CD14-positive monocyte (primary cell): ENCODE measurements around the gene FH. TPM values are rescaled to one million over a fixed set of nuclear protein-coding genes. Genes with fewer than 3 reads are reported as not detected.

ENCODE experiments used
- DNase-seq, 3 donors: peaks; one replicate each; pipeline ENCODE4 v3.0.0-alpha.2; 2011 to 2022
- H2AFZ ChIP-seq: 2 replicates; pipeline ENCODE4 v1.6.0; 2012; ENCODE audit warnings: mild to moderate bottlenecking, low read depth, low read length, inconsistent platforms; ENCODE audit not compliant: insufficient read depth, poor library complexity, severe bottlenecking
- H3K27ac ChIP-seq, 2 donors: 1 replicate in 1 of 2; 2 replicates in 1 of 2; pipeline ENCODE4 v1.5.1; 2012 to 2013; ENCODE audit warnings: low read length in 2 of 2, control low read depth in 1 of 2, inconsistent platforms in 1 of 2, low read depth in 1 of 2, mild to moderate bottlenecking in 1 of 2
- H3K27me3 ChIP-seq, 2 donors: one replicate each; pipeline versions ENCODE4 v1.6.0 to v1.6.1; 2011 to 2013; ENCODE audit warnings: low read length in 2 of 2; ENCODE audit not compliant: control insufficient read depth in 2 of 2, insufficient read depth in 2 of 2
- H3K36me3 ChIP-seq, 2 donors: replicated peaks in 1 of 2; 1 replicate in 1 of 2; 2 replicates in 1 of 2; pipeline versions ENCODE4 v1.5.1 to v1.6.1; 2012 to 2013; ENCODE audit warnings: low read length in 2 of 2, control low read depth in 1 of 2, inconsistent platforms in 1 of 2, mild to moderate bottlenecking in 1 of 2; ENCODE audit not compliant: insufficient read depth in 2 of 2, control insufficient read depth in 1 of 2
- H3K4me1 ChIP-seq, 2 donors: 1 replicate in 1 of 2; 2 replicates in 1 of 2; pipeline versions ENCODE4 v1.5.1 to v1.6.1; 2012 to 2013; ENCODE audit warnings: low read length in 2 of 2, control low read depth in 1 of 2, inconsistent platforms in 1 of 2, mild to moderate bottlenecking in 1 of 2, moderate library complexity in 1 of 2; ENCODE audit not compliant: insufficient read depth in 2 of 2, control insufficient read depth in 1 of 2
- H3K4me2 ChIP-seq: replicated peaks from 2 replicates; pipeline ENCODE3; 2012; ENCODE audit warnings: low read length, moderate library complexity, mild to moderate bottlenecking; ENCODE audit not compliant: poor library complexity, severe bottlenecking; ENCODE audit errors: extremely low read depth
- H3K4me3 ChIP-seq, 3 experiments: fragments of 200-600 bp in 1 of 3; sonication (generic) in 1 of 3; replicated peaks in 1 of 3; 1 replicate in 2 of 3; 2 replicates in 1 of 3; pipeline ENCODE4 v1.5.1; 2011 to 2013; ENCODE audit warnings: low read length in 3 of 3, mild to moderate bottlenecking in 3 of 3, control low read depth in 2 of 3, low read depth in 2 of 3, inconsistent platforms in 1 of 3, moderate library complexity in 1 of 3
- H3K79me2 ChIP-seq: 2 replicates; pipeline ENCODE4 v1.6.0; 2012; ENCODE audit warnings: mild to moderate bottlenecking, control low read depth, inconsistent platforms, low read length, moderate library complexity; ENCODE audit not compliant: insufficient read depth
- H3K9ac ChIP-seq: 2 replicates; pipeline ENCODE4 v1.6.0; 2017; ENCODE audit warnings: low read length, mild to moderate bottlenecking; ENCODE audit not compliant: insufficient read depth, poor library complexity, severe bottlenecking
- H3K9me3 ChIP-seq, 2 donors: replicated peaks in 1 of 2; 1 replicate in 1 of 2; 2 replicates in 1 of 2; pipeline versions ENCODE4 v1.5.1 to v1.6.1; 2012 to 2013; ENCODE audit warnings: low read length in 2 of 2, control low read depth in 1 of 2; ENCODE audit not compliant: control insufficient read depth in 1 of 2, insufficient read depth in 1 of 2
- H4K20me1 ChIP-seq: 2 replicates; pipeline ENCODE4 v1.6.0; 2012; ENCODE audit warnings: mild to moderate bottlenecking, low read length, control low read depth, moderate library complexity; ENCODE audit not compliant: insufficient read depth
- H3K27ac Mint-ChIP-seq, 7 donors: one replicate each; pipeline ENCODE4 v1.8.0; 2020; ENCODE audit warnings: mild to moderate bottlenecking in 7 of 7, mixed read lengths in 7 of 7, moderate library complexity in 6 of 7, inconsistent platforms in 2 of 7
- H3K27me3 Mint-ChIP-seq, 3 donors: one replicate each; pipeline ENCODE4 v1.8.0; 2021 to 2022; ENCODE audit warnings: low read depth in 3 of 3, mild to moderate bottlenecking in 3 of 3, mixed read lengths in 3 of 3, moderate library complexity in 3 of 3, inconsistent platforms in 1 of 3
- H3K36me3 Mint-ChIP-seq, 2 donors: one replicate each; pipeline ENCODE4 v1.8.0; 2020; ENCODE audit warnings: mixed read lengths in 2 of 2, inconsistent platforms in 1 of 2, mild to moderate bottlenecking in 1 of 2
- H3K4me1 Mint-ChIP-seq: one replicate; pipeline ENCODE4 v1.8.0; 2020; ENCODE audit warnings: mild to moderate bottlenecking, mixed read lengths
- H3K4me3 Mint-ChIP-seq, 2 donors: one replicate each; pipeline ENCODE4 v1.8.0; 2020; ENCODE audit warnings: mild to moderate bottlenecking in 2 of 2, mixed read lengths in 2 of 2, moderate library complexity in 1 of 2
- H3K9me3 Mint-ChIP-seq, 7 donors: one replicate each; pipeline ENCODE4 v1.8.0; 2020 to 2022; ENCODE audit warnings: mixed read lengths in 7 of 7, mild to moderate bottlenecking in 6 of 7, moderate library complexity in 6 of 7, inconsistent platforms in 2 of 7
- CTCF ChIP-seq: fragments of 200-600 bp; IDR thresholded peaks from one replicate; pipeline ENCODE4 v1.8.0; 2022; ENCODE audit warnings: antibody characterized with exemption, mild to moderate bottlenecking
- WGBS: methylation state at CpG from one replicate; pipeline ENCODE4 v1.1.5; 2013; ENCODE audit warnings: missing lambda C conversion rate; ENCODE audit not compliant: insufficient coverage; 5-methylcytosine and 5-hydroxymethylcytosine counted together
- intact Hi-C, 2 donors: fragments of 100-400 bp; cut with micrococcal nuclease; formaldehyde crosslinking; loops; one replicate each; pipeline versions ENCODE4 v1.15.0 to v1.15.1; 2023
- polyA plus RNA-seq, 3 donors: library from polyadenylated mRNA; depleted of rRNA in 1 of 3; unstranded in 2 of 3; stranded (reverse) in 1 of 3; fragments of 300-500 nt in 2 of 3; fragments of >200 nt in 1 of 3; fragmentation: Illumina TruSeq in 2 of 3; gene quantifications; 1 replicate in 2 of 3; 2 replicates in 1 of 3; pipeline ENCODE4 v1.2.3, GENCODE V29; 2012 to 2021

The FH gene
- polyA plus RNA-seq, 3 donors: 21.1 to 34.9 (median 32.5) TPM

GRCh38 chr1:241475671-241476070 lies 43.9 kb downstream of the FH start:
- intact Hi-C loops: no loop called here
- no peak overlapping the region for H3K4me2 ChIP-seq

GRCh38 chr1:241473026-241473425 lies 46.5 kb downstream of the FH start:
- WGBS: 78% methylated on average over 1 of the region's 1 CpG
- H3K36me3 Mint-ChIP-seq: no peaks in the 10 kb centered on the region
- H3K4me3 Mint-ChIP-seq: no peak overlapping the region
- DNase-seq: no peak
- no peak overlapping the region for H3K4me2 ChIP-seq
- H3K27me3 Mint-ChIP-seq: peaks cover 0 to 5% (median 2%) of the 10 kb centered on the region in 3 donors
- H3K79me2 ChIP-seq: no peaks in the 10 kb centered on the region
- no peak for TF ChIP-seq CTCF
- H3K4me3 ChIP-seq: no peak overlapping the region
- no peak overlapping the region for H3K27ac ChIP-seq
- no peak overlapping the region for H3K27ac Mint-ChIP-seq
- H3K27me3 ChIP-seq: peaks cover 0 to 3% of the 10 kb centered on the region in 2 donors
- H4K20me1 ChIP-seq: no peaks in the 10 kb centered on the region
- H3K4me1 Mint-ChIP-seq: no peaks in the 10 kb centered on the region
- no peaks in the 10 kb centered on the region for H3K4me1 ChIP-seq
- H3K36me3 ChIP-seq: no peaks in the 10 kb centered on the region
- H2AFZ ChIP-seq: no peak overlapping the region
- no peaks in the 10 kb centered on the region for H3K9me3 ChIP-seq
- H3K9me3 Mint-ChIP-seq: peaks cover 0 to 3% (median 0%) of the 10 kb centered on the region in 7 donors
- intact Hi-C loops: no loop called here
- H3K9ac ChIP-seq: no peak overlapping the region

More at GRCh38 chr1:241475671-241476070, 43.9 kb downstream of the FH start:
- Histone ChIP-seq H3K9ac (no peak overlapping the region), H3K27me3 (no peaks in the 10 kb centered on the region), H3K36me3 (no peaks in the 10 kb centered on the region), H3K79me2 (no peaks in the 10 kb centered on the region), H3K27ac (no peak overlapping the region), H3K4me3 (no peak overlapping the region), H2AFZ (no peak overlapping the region), H3K9me3 (no peaks in the 10 kb centered on the region), H4K20me1 (no peaks in the 10 kb centered on the region), H3K4me1 (no peaks in the 10 kb centered on the region)
- peaks cover 0 to 3% (median 0%) of the 10 kb centered on the region in 3 donors for H3K27me3 Mint-ChIP-seq
- no peak overlapping the region for H3K27ac Mint-ChIP-seq
- 86% methylated on average over 1 of the region's 1 CpG for WGBS
- peak in 1 of 3 donors; percentile 32 for DNase-seq
- peaks cover 0 to 3% (median 0%) of the 10 kb centered on the region in 7 donors for H3K9me3 Mint-ChIP-seq
- H3K4me3 Mint-ChIP-seq: no peak overlapping the region
- TF ChIP-seq CTCF: no peak
- H3K36me3 Mint-ChIP-seq: no peaks in the 10 kb centered on the region
- H3K4me1 Mint-ChIP-seq: peaks cover 3% of the 10 kb centered on the region
